Measurements from ENCODE around the gene NOX4.
"Not testable (repeated sequence)": the region's sequence is repeated elsewhere in the genome, so short reads cannot be mapped to it uniquely, and the experiment has no call there.

GRCh38 chr11:89295023-89295422, 196.2 kb downstream of the NOX4 start:
- TF ChIP-seq, protein P1, sequence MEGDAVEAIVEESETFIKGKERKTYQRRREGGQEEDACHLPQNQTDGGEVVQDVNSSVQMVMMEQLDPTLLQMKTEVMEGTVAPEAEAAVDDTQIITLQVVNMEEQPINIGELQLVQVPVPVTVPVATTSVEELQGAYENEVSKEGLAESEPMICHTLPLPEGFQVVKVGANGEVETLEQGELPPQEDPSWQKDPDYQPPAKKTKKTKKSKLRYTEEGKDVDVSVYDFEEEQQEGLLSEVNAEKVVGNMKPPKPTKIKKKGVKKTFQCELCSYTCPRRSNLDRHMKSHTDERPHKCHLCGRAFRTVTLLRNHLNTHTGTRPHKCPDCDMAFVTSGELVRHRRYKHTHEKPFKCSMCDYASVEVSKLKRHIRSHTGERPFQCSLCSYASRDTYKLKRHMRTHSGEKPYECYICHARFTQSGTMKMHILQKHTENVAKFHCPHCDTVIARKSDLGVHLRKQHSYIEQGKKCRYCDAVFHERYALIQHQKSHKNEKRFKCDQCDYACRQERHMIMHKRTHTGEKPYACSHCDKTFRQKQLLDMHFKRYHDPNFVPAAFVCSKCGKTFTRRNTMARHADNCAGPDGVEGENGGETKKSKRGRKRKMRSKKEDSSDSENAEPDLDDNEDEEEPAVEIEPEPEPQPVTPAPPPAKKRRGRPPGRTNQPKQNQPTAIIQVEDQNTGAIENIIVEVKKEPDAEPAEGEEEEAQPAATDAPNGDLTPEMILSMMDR (IDR thresholded peaks at IDR 0.05) = not testable (repeated sequence)
- TF ChIP-seq POLR2A (IDR thresholded peaks at IDR 0.05); POLR2AphosphoS5 (IDR thresholded peaks at IDR 0.05; ENCODE audit: insufficient read depth in 1 of 2, low read depth in 1 of 2): not testable (repeated sequence)

Measured in vagina (tissue), 2 donors.